Activated CD4-positive, CD25-positive, alpha-beta regulatory T cell treated with anti-CD3 and anti-CD28 coated beads, Interleukin-2, amount 50 U/mL, for 24 hours (primary cell): Measurements from ENCODE around the gene GOLGA3.

ENCODE experiments used
- ATAC-seq, 2 donors: fragments of 150-1000 bp; cut with Tn5 transposase; one replicate each; pipeline ENCODE4 v1.10.0; 2021; ENCODE audit warnings: mild to moderate bottlenecking in 1 of 2, moderate library complexity in 1 of 2

The GOLGA3 gene

DNA sequence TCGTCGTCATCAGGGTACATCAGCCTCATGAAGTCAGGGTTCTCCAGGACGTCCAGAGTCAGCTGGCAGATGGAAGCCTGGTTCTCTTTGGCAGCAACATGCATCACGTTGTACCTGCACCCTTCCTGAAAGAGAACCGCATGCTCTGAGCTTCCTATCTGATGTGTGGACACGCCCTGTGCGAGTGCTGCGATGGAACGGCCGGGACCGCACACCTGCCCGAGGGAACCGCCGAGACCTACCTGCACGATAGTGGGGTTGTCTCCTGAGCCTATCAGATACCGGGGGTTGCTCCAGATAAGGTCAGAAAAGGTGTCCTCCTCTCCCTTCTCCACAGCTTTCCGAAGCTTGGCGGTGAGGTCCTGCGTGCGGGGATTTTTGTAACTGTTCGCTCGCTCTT is 80.8 kb downstream of the GOLGA3 start:
- no peak for ATAC-seq

DNA sequence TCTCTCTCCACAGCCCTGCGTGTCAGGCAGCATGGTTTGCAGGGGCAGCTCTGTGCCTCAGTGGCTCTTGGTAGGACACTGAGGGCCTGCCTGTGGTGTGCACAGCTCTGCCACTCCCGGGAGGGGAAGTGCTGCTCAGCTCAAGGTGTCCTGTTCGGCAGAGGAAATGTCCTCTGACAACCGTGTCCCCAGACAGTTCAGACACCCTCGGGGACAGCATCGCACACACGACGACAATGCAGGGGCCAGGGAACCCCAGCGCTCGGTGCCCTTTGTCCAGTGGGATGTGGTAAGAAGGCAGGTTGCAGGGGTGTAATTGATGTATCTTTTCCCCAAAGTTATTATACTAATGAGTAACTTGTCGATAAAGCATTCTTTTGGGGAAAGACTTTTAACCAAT is 81.3 kb downstream of the GOLGA3 start:
- no peak for ATAC-seq

DNA sequence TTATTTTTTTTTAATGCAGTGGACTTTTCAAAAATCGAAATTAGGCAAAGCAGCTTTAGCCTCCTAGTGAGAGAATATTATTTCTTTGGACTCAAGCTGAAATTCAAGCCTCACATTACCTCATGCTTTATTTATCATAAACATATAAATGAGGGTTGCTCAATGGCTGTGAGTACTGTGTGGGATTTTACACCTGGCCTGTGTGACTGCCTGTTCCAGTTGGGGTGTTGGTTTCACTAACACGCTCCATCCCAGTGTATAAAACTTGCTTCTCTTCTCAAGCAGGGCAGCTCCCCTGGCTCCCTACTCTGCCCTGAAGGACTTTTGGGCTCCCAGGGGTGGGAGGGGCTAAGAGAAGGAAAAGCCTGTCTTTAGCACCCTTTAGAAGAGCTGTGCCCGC is 82.1 kb downstream of the GOLGA3 start:
- no peak for ATAC-seq

DNA sequence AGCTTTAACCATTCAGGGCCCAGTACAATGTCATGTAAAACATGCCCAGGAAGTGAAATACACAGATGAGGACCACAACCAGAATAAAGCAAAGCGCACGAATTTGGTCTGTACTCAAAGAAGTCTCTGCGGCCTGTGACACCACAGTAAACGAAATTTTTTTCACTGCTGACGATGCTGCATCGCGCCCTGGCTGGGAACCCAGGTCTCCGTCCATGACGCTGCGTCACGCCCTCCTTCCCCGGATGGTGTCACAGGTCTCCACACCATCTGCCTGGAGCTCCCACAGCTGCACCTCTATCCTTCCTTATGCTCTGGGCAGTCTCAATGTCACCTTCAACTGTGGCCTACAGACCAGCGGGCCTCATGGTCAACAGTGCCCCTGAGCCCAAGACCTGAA is 84.8 kb downstream of the GOLGA3 start:
- ATAC-seq: no peak

DNA sequence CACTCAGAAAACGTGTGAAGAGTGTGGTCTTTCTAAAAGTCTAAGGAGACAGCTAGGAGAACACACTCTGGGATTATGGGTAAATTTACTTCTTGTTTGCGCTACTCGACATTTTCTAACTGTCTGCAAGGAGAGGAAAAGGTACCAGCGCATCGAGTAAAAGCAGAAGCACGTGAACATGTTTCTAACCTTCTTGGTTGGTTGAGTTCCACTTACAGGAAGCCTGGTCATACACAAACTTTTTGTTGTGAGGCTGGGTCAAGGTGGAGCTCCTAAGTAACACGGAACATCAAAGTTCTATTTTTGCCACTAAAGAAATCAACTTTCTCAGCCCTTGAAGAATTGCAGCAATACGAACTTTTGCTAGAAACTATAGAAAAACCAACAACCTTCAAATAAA is 87.0 kb downstream of the GOLGA3 start:
- no peak for ATAC-seq

DNA sequence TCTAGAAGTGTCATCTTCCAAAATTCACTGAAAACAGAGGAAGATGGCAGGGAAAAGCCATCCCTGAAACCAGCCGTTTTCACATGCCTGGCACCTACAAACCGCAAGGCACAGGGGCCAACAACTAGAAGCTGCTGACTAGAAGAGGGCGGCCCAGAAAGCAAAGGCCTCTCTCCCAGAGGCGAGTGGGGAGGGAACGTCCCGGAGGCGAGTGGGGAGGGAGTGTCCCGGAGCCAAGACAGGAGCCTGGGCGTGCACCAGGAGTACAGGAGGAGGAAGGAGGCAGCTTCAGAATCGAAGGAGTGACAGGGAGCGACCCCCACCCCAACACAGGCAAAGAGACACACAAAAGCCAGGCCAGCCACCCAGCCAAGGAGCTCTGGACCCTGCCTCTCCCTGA is 88.0 kb downstream of the GOLGA3 start:
- ATAC-seq: no peak

DNA sequence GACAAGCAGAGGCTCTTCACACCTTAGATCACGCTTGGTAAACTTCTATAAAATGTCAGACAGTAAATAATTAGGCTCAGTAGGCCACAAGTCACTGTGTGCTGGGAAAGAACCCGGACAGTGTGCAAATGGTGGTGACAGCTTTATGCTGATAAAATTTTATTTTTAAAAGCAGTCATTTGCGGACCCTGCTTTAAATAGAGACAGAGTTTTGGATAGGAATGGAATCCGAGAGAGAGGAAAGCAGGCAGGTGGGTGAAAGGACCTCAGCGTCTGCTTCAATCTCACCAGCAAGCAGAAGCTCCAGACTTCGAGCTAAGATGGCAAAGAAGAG is 88.4 kb downstream of the GOLGA3 start:
- ATAC-seq: no peak

DNA sequence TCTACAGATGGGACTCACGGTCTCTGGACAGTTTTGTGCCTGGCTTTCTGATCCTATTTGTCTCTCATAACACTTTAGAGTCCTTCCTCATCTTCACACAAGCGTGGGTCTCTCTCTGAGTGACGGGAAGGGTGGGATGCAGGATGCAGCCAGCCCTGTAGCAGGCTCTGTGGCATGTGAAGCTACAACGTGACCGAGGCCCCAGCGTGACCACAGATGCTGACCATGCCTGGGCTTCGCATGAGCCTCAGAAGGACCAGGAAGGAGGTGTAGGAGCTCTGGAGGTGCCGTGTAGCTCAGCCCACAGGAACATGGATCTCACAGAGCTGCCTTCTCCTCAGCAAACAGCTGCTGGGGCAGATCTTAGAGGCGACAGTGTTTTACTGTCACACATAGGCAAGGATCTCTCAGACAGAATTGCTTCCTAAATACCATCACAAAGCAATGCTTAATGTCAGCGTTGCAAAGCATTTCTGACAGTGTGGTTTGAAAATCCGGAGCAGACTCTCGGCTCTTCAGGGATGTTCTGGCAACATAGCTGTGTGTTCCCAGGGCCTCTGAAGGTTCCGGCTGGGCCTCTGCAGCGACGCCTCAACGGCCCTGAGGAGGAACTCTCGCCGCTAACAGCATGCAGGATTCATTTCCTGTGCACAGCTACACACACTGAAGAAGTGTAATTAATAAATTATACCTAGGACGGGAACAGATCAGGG is 88.9 kb downstream of the GOLGA3 start:
- no peak for ATAC-seq

DNA sequence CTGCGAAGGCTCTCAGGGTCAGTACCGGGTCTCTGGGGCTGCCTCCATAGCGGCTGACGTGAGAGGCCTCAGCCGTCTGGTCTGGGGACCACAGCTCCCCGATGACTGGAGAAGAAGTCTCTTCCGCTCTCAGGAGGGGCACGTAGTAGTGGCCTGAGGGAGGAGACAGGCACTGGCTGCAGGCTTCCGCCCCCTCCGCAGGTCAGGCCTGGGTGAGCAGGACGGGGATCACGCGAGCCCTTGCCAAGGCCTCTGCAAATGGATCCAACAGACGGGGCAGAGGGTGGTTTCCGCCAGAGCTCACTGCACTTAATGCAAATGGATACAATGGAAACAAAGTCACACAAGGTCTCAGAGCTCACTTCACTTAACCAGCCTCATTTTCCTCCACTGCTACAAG is 91.8 kb downstream of the GOLGA3 start:
- ATAC-seq: no peak

DNA sequence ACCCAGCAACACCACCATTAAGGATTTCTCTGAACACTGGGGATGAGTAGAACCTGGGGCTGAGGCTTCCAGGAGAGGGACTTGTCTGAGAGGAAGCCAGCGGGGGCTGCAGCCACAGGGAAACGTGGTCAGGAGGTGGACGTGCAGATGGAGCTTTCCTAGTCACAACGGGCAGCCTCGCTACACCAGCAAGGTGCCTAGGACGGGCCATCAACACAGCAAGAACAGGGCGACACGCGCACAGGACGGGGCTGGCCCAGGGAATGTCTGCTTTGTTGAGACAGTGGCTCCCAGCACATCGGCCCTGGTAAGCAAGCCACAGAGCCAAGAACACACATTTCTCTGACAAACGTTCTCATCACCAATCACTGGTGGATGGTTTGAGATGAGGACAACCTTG is 92.3 kb downstream of the GOLGA3 start:
- no peak for ATAC-seq

DNA sequence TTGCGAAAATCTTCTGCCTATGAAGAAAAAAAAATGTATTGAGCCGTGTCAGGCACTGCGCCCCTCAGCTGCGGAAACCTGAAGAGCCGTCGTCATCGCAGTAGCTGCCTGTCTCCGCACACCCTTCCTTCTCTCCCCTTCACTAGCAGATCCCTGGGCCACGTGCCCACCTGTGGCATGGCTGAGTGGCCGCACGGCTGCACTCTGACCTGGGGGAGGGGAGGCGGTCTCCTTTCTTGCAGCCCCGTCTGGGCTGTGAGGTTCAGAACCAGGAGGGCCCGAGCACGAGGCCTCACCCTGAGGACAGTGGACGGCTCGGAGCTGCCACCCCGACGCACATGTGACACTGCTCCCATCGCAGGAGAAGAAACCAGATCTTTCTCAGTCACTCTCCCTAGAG is 93.2 kb downstream of the GOLGA3 start:
- no peak for ATAC-seq

DNA sequence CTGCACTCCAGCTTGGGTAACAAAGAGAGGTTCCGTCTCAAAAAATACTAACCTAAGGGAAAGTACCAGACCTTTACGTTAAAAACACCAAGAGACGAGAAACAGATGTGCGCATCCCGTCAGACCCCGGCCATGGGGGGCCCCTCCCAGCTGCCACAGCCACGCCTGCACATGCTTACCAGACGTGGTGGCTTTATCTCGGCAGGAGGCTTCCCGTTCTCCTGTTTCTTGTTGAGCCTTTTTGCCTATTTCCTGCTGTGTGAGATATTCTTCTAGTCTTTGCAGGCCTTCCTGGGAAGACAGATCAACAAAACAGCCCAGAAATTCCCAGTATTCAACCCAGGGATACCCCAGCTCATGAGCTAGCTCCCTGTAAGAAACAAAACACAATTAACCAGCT is 94.5 kb downstream of the GOLGA3 start:
- ATAC-seq: no peak

DNA sequence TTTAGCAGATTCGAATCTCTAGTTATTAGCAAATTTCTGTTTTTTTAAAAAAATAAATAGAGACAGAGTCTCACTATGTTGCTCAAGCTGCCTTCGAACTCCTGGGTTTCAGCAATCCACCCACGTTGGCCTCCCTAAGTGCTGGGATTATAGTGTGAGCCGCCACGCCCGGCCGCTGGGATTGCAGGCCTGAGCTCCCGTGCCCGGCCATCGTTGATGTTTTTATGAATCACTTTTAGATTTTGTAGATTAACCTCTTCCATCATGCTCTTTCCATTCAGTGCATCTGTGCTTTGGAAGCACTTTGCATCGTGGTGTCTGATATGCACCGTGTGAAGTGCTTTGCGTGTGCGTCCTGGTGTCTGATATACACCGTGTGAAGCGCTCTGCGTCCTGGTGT is 97.1 kb downstream of the GOLGA3 start:
- ATAC-seq: no peak

DNA sequence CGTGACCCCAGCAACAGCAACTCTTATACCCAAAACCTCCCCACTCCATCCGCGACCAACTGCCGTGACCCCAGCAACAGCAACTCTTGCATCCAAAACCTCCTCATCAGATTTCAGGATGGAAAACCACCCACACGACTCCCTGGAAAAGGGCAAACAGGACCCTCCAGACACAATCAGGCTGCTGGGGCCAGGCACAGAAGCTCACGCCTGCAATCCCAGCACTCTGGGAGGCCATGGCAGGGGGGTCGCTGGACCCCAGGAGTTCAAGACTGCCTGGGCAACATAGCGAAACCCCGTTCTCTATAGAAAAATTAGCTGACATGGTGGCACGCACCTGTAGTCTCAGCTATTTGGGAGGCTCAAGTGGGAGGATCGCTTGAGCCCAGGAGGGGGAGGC is 98.3 kb downstream of the GOLGA3 start:
- no peak for ATAC-seq

DNA sequence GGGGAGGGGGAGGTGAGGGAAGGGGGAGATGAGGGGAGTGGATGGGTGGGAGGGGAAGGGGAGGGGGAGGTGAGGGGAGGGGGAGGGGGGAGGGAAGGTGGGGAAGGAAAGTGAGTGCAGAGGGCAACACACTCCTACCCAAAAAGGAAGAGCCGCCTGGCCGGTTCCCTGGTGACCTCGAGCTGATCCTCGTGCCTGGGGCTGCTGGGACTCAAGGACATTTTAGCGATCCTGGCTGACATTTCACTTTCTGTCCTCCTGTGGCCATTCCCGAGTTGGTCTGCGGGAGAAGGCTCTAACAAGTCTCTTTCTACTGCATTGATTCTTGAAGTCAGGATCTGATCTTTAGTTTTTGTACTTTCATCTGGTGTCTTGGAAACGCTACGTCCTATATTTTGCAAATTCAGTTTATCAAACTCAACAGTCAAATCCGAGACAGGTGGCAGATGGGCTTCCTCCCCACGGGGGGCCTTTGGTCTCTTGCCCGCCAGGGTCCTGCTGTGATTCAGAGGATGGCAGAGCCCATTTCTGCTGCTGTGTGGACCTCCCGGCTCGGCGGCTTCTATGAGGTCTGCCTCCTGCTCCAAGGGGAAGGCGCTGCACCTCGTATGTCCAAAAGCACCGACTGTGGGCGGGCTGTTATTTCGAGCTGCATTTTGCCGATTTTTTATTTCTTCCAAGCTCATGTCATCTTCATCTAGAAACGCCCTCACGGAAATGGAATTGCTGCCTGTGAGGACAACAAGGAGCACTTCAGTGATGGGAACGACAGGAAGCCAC is 98.9 kb downstream of the GOLGA3 start:
- no peak for ATAC-seq

DNA sequence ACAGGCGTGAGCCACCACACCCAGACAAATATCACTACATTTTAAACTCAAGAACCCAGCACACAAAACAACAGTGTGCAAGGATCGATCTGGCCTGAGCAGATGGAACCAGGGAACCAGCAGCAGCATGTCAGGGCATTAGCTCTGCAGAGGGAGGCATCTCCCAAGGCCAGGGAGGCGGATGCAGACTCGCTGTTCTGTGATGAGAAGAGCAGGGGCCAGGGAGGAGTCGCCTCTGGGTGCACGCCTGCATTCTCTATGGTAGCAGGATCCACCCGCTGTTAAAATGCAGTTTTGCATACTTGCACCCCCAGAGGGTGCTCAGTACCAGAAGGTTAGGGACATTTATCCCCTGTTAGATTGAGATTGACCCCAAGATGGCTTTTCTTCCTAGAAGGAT is 100.2 kb downstream of the GOLGA3 start:
- ATAC-seq: no peak

DNA sequence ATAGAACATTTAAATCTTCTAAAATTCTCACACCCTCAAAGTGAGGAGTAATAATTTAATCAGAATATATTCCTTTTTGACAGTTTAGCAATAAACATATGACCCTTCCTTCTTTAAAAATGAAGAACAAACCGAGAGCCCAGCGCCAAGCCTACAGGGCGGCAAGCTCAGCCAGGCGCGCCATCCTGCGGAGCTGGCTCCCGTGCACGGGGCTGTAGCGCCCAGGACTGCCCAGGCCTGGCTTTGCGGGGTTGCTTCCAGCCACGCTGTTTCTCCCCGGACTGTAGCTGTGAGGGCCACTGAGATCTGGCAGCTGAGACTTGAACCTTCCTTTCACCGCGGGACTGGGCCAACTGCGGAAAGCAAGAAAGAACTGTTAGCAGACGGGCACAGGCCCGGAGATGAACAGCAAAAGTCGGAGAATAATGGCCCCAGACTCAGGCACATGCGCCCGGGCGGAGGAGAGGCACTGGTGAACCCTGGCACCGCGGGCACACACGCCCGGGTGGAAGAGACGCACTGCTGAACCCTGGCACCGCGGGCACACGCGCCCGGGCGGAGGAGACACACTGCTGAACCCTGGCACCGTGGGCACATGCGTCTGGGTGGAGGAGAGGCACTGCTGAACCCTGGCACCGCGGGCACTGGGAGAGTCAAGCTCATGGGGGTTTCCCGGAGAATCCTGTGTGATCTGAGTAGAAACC is 101.4 kb downstream of the GOLGA3 start:
- no peak for ATAC-seq

DNA sequence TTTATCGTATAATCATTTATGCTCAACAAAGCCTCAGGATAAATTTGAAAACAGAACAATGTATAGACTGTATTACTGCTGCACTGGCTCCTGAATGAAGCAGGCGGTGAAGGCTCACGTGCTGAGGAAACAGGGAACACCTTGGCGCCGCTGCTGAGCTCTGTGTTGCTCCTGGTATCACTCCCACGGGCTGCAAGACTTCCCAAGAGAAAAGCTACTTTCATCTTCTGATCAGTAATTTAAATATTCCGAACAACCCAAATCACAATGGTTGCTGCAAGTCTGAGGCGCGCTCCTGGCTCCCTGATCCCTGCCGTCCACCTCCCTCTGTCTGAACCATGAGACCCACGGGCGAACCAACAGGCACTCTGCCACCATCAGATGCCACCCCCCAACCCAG is 102.3 kb downstream of the GOLGA3 start:
- no peak for ATAC-seq

DNA sequence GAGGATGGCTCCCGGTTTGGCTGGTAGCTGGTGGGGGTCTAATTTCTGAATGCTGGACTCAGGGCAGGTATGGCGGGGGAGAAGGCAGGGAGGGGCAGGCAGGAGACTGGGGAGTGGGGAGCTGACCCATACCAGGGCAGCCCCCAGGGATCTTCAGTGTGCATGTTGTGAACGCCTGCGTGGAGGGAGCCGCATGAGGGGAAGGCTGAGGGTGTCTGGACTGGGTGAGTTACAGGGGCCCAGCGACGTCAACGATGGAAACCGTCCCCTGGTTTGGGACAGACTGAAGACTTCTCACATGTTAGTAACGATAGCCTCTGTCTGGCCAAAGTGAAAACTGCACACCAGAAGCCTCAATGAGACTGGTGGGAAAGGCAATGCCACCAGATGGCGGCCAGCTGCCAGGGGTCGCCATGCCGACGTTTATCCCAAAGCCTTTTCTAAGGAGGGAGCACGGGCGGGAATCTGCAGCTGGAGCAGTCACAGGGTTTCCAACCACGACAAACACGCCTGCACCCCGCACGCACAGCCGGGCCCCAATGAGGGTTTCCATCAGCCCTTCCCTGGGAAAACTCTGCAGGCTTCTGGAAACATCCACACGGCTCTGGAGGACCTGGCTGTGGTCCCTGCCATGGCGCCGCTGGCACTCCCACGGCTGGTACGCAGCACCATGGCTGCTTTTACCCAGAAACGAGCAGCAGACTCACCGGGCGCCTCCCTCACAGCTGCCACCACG is 104.0 kb downstream of the GOLGA3 start:
- no peak for ATAC-seq

DNA sequence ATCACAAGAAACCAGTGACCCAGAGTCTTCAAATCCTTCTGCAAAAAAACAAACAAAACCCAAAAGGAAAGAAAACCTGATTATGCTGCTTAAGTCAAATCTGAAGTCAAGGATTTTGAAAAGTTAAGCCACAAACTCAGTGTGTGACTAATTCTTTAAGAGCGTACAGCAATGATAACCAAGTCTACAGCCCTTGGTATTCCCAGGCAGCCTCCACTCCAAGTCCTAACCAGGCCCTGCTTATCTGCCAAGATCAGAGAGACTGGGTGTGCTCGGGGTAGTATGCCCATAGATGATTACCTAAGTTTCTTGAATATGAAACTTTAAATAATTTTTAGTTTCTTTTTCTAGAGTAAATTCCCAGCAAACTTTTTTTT is 104.9 kb downstream of the GOLGA3 start:
- no peak for ATAC-seq

DNA sequence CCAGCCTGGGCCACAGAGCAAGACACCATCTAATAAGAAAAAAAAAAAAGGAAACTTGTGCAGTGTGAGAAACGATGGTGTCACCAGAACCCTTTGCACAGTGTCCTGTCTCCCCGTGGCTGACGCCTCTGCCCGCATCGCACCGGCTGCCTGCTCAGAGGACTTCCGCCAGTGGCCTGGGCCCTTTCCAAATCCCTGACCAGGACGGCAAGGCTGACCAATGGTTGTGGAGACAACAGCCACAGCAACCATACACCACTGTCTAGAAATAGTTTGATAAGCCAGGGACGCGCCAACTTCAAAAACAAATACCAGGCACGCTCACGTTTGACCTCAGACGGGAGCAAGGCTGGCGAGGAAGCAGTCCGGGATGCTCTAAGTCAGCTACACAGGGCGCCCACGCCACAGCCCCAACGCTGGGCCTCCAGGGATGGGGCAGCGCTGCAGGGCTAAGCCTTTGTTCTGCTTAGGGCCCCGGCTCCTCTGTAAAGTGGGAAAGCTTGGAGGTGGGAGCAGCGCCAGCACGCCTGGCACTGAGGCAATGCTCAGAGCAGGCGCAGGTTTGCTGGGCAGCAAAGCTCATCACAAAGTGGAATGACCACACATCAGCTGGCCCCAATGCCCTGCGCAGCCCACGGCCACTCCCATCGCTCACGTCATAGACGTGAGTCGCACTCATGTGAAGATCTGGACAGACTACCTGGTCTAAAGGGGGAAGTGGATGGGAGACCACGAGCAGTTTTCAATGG is 105.5 kb downstream of the GOLGA3 start:
- ATAC-seq: no peak

DNA sequence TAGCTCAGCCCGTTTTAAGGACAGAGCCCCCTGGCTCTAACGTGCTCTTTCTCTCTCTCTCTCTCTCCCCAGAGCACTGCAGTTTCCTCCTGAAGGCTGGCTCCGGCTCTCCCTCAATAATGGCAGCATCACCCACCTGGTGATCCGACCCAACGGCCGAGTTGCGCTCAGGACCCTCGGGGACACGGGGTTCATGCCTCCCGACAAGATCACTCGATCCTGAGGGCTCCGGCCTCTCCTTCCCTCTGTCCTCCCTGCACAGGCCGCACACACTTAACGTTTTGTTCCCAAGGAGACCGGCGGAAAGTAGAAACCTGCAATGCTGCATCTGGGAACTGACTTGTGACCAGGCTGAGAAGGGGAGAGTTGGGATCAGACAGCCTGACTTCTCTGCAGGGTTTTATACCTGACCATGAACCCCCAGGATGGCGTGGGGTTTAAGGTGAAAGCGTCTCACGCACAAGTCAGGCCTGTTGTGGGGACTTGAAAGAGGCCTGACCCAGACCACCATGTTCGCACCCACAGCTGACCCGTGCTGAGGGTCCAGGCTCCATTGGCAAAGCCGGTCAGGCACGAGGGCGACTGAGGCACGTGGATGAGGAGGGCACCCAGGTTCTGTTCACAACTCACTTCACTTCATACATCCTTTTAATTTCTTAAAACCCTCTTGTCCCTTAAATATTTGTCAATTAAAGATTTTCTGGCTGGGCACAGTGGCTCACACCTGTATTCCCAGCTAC is 107.9 kb downstream of the GOLGA3 start:
- no peak for ATAC-seq
